Measurements from ENCODE around the gene ONECUT2. TPM values are rescaled to one million over a fixed set of nuclear protein-coding genes. Genes with fewer than 3 reads are reported as not detected.

ONECUT2 gene
- total RNA-seq, 1 experiment from 2014 or later, result 4.3 TPM

DNA sequence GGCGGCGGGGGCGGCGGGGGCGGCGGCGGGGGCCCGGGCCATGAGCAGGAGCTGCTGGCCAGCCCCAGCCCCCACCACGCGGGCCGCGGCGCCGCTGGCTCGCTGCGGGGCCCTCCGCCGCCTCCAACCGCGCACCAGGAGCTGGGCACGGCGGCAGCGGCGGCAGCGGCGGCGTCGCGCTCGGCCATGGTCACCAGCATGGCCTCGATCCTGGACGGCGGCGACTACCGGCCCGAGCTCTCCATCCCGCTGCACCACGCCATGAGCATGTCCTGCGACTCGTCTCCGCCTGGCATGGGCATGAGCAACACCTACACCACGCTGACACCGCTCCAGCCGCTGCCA, 644 bp downstream of the ONECUT2 start (continued):
- TF ChIP-seq, protein P1, sequence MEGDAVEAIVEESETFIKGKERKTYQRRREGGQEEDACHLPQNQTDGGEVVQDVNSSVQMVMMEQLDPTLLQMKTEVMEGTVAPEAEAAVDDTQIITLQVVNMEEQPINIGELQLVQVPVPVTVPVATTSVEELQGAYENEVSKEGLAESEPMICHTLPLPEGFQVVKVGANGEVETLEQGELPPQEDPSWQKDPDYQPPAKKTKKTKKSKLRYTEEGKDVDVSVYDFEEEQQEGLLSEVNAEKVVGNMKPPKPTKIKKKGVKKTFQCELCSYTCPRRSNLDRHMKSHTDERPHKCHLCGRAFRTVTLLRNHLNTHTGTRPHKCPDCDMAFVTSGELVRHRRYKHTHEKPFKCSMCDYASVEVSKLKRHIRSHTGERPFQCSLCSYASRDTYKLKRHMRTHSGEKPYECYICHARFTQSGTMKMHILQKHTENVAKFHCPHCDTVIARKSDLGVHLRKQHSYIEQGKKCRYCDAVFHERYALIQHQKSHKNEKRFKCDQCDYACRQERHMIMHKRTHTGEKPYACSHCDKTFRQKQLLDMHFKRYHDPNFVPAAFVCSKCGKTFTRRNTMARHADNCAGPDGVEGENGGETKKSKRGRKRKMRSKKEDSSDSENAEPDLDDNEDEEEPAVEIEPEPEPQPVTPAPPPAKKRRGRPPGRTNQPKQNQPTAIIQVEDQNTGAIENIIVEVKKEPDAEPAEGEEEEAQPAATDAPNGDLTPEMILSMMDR (IDR thresholded peaks at IDR 0.05 in 2 of 3, conservative IDR thresholded peaks at IDR 0.05 in 1 of 3; ENCODE audit: borderline replicate concordance in 1 of 3, insufficient read depth in 1 of 3, low read depth in 2 of 3, low read length in 2 of 3), result no peak
- TF ChIP-seq TCF7L2 (IDR thresholded peaks at IDR 0.05; ENCODE audit: borderline replicate concordance, extremely low read depth, insufficient read depth, insufficient read length), result no peak
- TF ChIP-seq, protein P2, sequence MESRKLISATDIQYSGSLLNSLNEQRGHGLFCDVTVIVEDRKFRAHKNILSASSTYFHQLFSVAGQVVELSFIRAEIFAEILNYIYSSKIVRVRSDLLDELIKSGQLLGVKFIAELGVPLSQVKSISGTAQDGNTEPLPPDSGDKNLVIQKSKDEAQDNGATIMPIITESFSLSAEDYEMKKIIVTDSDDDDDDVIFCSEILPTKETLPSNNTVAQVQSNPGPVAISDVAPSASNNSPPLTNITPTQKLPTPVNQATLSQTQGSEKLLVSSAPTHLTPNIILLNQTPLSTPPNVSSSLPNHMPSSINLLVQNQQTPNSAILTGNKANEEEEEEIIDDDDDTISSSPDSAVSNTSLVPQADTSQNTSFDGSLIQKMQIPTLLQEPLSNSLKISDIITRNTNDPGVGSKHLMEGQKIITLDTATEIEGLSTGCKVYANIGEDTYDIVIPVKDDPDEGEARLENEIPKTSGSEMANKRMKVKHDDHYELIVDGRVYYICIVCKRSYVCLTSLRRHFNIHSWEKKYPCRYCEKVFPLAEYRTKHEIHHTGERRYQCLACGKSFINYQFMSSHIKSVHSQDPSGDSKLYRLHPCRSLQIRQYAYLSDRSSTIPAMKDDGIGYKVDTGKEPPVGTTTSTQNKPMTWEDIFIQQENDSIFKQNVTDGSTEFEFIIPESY (IDR thresholded peaks at IDR 0.05; ENCODE audit: extremely low read depth, insufficient replicate concordance, low read length), result no peak
- TF ChIP-seq, protein P3, sequence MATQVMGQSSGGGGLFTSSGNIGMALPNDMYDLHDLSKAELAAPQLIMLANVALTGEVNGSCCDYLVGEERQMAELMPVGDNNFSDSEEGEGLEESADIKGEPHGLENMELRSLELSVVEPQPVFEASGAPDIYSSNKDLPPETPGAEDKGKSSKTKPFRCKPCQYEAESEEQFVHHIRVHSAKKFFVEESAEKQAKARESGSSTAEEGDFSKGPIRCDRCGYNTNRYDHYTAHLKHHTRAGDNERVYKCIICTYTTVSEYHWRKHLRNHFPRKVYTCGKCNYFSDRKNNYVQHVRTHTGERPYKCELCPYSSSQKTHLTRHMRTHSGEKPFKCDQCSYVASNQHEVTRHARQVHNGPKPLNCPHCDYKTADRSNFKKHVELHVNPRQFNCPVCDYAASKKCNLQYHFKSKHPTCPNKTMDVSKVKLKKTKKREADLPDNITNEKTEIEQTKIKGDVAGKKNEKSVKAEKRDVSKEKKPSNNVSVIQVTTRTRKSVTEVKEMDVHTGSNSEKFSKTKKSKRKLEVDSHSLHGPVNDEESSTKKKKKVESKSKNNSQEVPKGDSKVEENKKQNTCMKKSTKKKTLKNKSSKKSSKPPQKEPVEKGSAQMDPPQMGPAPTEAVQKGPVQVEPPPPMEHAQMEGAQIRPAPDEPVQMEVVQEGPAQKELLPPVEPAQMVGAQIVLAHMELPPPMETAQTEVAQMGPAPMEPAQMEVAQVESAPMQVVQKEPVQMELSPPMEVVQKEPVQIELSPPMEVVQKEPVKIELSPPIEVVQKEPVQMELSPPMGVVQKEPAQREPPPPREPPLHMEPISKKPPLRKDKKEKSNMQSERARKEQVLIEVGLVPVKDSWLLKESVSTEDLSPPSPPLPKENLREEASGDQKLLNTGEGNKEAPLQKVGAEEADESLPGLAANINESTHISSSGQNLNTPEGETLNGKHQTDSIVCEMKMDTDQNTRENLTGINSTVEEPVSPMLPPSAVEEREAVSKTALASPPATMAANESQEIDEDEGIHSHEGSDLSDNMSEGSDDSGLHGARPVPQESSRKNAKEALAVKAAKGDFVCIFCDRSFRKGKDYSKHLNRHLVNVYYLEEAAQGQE (IDR thresholded peaks at IDR 0.05; ENCODE audit: low read depth), result no peak

All from HCT116 (cell line).